ACC112 (cell line): ENCODE measurements around the gene ADAMTS4.

Experiments
- H2AFZ ChIP-seq: fragments of 200-600 bp; sonication (generic); one replicate; pipeline ENCODE4 v1.6.0; 2017; ENCODE audit warnings: antibody characterized with exemption, low read length; ENCODE audit not compliant: unreplicated experiment
- H3K27ac ChIP-seq: fragments of 200-600 bp; sonication (generic); 2 replicates; pipeline ENCODE4 v1.5.1; 2014; ENCODE audit warnings: low read depth, mild to moderate bottlenecking, antibody characterized with exemption, low read length, moderate library complexity
- H3K27me3 ChIP-seq: fragments of 200-600 bp; sonication (generic); 2 replicates; pipeline ENCODE4 v1.6.1; 2014; ENCODE audit warnings: mild to moderate bottlenecking, antibody characterized with exemption, low read length, moderate library complexity, mixed read lengths; ENCODE audit not compliant: insufficient read depth
- H3K36me3 ChIP-seq: fragments of 200-600 bp; sonication (generic); 2 replicates; pipeline ENCODE4 v1.6.1; 2016; ENCODE audit warnings: mild to moderate bottlenecking, antibody characterized with exemption, low read length, moderate library complexity, mixed read lengths; ENCODE audit not compliant: insufficient read depth
- H3K4me1 ChIP-seq: fragments of 200-600 bp; sonication (generic); one replicate; pipeline ENCODE4 v1.6.1; 2016; ENCODE audit warnings: low read length, mixed read lengths; ENCODE audit not compliant: insufficient read depth, unreplicated experiment, control insufficient read depth
- H3K4me3 ChIP-seq: fragments of 200-600 bp; sonication (generic); 2 replicates; pipeline ENCODE4 v1.5.1; 2014; ENCODE audit warnings: mild to moderate bottlenecking, low read depth, low read length
- H3K79me2 ChIP-seq: fragments of 200-600 bp; sonication (generic); one replicate; pipeline ENCODE4 v1.6.0; 2016; ENCODE audit warnings: low read length; ENCODE audit not compliant: control insufficient read depth, unreplicated experiment, insufficient read depth

Gene ADAMTS4

GRCh38 chr1:161195171-161195570, 3.7 kb downstream of the ADAMTS4 start:
- no peaks in the 10 kb centered on the region for H3K27me3 ChIP-seq
- peaks cover 22% of the 10 kb centered on the region for H3K79me2 ChIP-seq
- peaks cover 53% of the 10 kb centered on the region for H3K4me1 ChIP-seq
- H2AFZ ChIP-seq, result no peak overlapping the region
- H3K36me3 ChIP-seq, result no peaks in the 10 kb centered on the region; the same call in 1 of the 2 replicates
- H3K4me3 ChIP-seq, result no peak overlapping the region
- H3K27ac ChIP-seq, result no peak overlapping the region

GRCh38 chr1:161193561-161194235, 5.2 kb downstream of the ADAMTS4 start:
- H2AFZ ChIP-seq, result no peak overlapping the region
- H3K27ac ChIP-seq, result peak overlapping the region; percentile 12; the same call in 1 of the 2 replicates
- peaks cover 48% of the 10 kb centered on the region for H3K4me1 ChIP-seq
- peaks cover 2% of the 10 kb centered on the region; the same call in 1 of the 2 replicates for H3K36me3 ChIP-seq
- H3K79me2 ChIP-seq, result peaks cover 22% of the 10 kb centered on the region
- H3K27me3 ChIP-seq, result no peaks in the 10 kb centered on the region
- no peak overlapping the region for H3K4me3 ChIP-seq

GRCh38 chr1:161192476-161193465, 6.1 kb downstream of the ADAMTS4 start:
- H3K4me3 ChIP-seq, result no peak overlapping the region
- H3K4me1 ChIP-seq, result peaks cover 44% of the 10 kb centered on the region
- no peak overlapping the region for H2AFZ ChIP-seq
- H3K27me3 ChIP-seq, result no peaks in the 10 kb centered on the region
- peaks cover 17% of the 10 kb centered on the region for H3K79me2 ChIP-seq
- H3K27ac ChIP-seq, result peak overlapping the region; percentile 35; the same call in 1 of the 2 replicates
- peaks cover 2% of the 10 kb centered on the region; the same call in 1 of the 2 replicates for H3K36me3 ChIP-seq

GRCh38 chr1:161191971-161192370, 6.9 kb downstream of the ADAMTS4 start:
- Histone ChIP-seq H3K27ac (no peak overlapping the region), H3K79me2 (peaks cover 9% of the 10 kb centered on the region), H2AFZ (no peak overlapping the region), H3K36me3 (peaks cover 2% of the 10 kb centered on the region; the same call in 1 of the 2 replicates), H3K4me3 (no peak overlapping the region), H3K4me1 (peaks cover 36% of the 10 kb centered on the region), H3K27me3 (no peaks in the 10 kb centered on the region)

- Histone ChIP-seq H3K4me1 (peaks cover 29% of the 10 kb centered on the region), H3K36me3 (peaks cover 2% of the 10 kb centered on the region; the same call in 1 of the 2 replicates), H3K4me3 (no peak overlapping the region), H3K27me3 (no peaks in the 10 kb centered on the region), H2AFZ (no peak overlapping the region), H3K27ac (peak overlapping the region; percentile 41), H3K79me2 (peaks cover under 1% of the 10 kb centered on the region)
Observed at GRCh38 chr1:161190962-161191521, 7.8 kb downstream of the ADAMTS4 start.

GRCh38 chr1:161189036-161189435, 9.8 kb downstream of the ADAMTS4 start:
- Histone ChIP-seq H3K27ac (peak overlapping the region; percentile 97), H3K27me3 (no peaks in the 10 kb centered on the region), H3K4me1 (peaks cover 28% of the 10 kb centered on the region), H3K4me3 (no peak overlapping the region), H3K79me2 (no peaks in the 10 kb centered on the region), H2AFZ (no peak overlapping the region), H3K36me3 (peaks cover 2% of the 10 kb centered on the region; the same call in 1 of the 2 replicates)

- H3K79me2 ChIP-seq, result no peaks in the 10 kb centered on the region
- H3K27me3 ChIP-seq, result no peaks in the 10 kb centered on the region
- peaks cover 22% of the 10 kb centered on the region for H3K4me1 ChIP-seq
- no peak overlapping the region for H3K4me3 ChIP-seq
- no peak overlapping the region for H2AFZ ChIP-seq
- H3K36me3 ChIP-seq, result peaks cover 2% of the 10 kb centered on the region; the same call in 1 of the 2 replicates
- H3K27ac ChIP-seq, result peak overlapping the region; percentile 97
Observed at GRCh38 chr1:161188381-161188780, 10.5 kb downstream of the ADAMTS4 start.

GRCh38 chr1:161187311-161187710, 11.5 kb downstream of the ADAMTS4 start:
- Histone ChIP-seq H3K79me2 (no peaks in the 10 kb centered on the region), H3K4me3 (no peak overlapping the region), H3K4me1 (peaks cover 29% of the 10 kb centered on the region), H2AFZ (no peak overlapping the region), H3K27ac (no peak overlapping the region), H3K36me3 (0 out of 2 replicates have a peak, but pooled peaks cover 2% of the 10 kb centered on the region), H3K27me3 (no peaks in the 10 kb centered on the region)

- no peaks in the 10 kb centered on the region for H3K27me3 ChIP-seq
- H2AFZ ChIP-seq, result peak overlapping the region; percentile 61
- peaks cover 40% of the 10 kb centered on the region for H3K4me1 ChIP-seq
- H3K27ac ChIP-seq, result peak overlapping the region; percentile 51
- no peak overlapping the region for H3K4me3 ChIP-seq
- 0 out of 2 replicates have a peak, but pooled peaks cover 2% of the 10 kb centered on the region for H3K36me3 ChIP-seq
- H3K79me2 ChIP-seq, result no peaks in the 10 kb centered on the region
Observed at GRCh38 chr1:161185732-161186311, 13.0 kb downstream of the ADAMTS4 start.

GRCh38 chr1:161185282-161185682, 13.6 kb downstream of the ADAMTS4 start:
- no peak overlapping the region for H3K4me3 ChIP-seq
- H3K36me3 ChIP-seq, result 0 out of 2 replicates have a peak, but pooled peaks cover 2% of the 10 kb centered on the region
- no peaks in the 10 kb centered on the region for H3K79me2 ChIP-seq
- H2AFZ ChIP-seq, result peak overlapping the region; percentile 61
- H3K4me1 ChIP-seq, result peaks cover 40% of the 10 kb centered on the region
- no peaks in the 10 kb centered on the region for H3K27me3 ChIP-seq
- peak overlapping the region; percentile 51 for H3K27ac ChIP-seq
